IPS-15b (cell line): ENCODE data around the gene CHD3.
"Not testable (repeated sequence)": the region's sequence is repeated elsewhere in the genome, so short reads cannot be mapped to it uniquely, and the experiment has no call there.

ENCODE experiments used
- H3K27me3 ChIP-seq: one replicate; pipeline ENCODE4 v1.6.1; 2013; ENCODE audit warnings: low read length; ENCODE audit not compliant: control insufficient read depth, insufficient read depth
- H3K36me3 ChIP-seq: one replicate; pipeline ENCODE4 v1.6.1; 2013; ENCODE audit warnings: low read length; ENCODE audit not compliant: control insufficient read depth, insufficient read depth
- H3K4me1 ChIP-seq: one replicate; pipeline ENCODE4 v1.6.1; 2013; ENCODE audit warnings: mild to moderate bottlenecking, low read length; ENCODE audit not compliant: control insufficient read depth, insufficient read depth
- H3K4me3 ChIP-seq: one replicate; pipeline ENCODE4 v1.5.1; 2013; ENCODE audit warnings: low read depth, low read length
- H3K9ac ChIP-seq: one replicate; pipeline ENCODE4 v1.6.1; 2013; ENCODE audit warnings: low read depth, mild to moderate bottlenecking, low read length
- H3K9me3 ChIP-seq: one replicate; pipeline ENCODE4 v1.6.1; 2013; ENCODE audit warnings: mild to moderate bottlenecking, low read length; ENCODE audit not compliant: control insufficient read depth, insufficient read depth

Gene CHD3

DNA sequence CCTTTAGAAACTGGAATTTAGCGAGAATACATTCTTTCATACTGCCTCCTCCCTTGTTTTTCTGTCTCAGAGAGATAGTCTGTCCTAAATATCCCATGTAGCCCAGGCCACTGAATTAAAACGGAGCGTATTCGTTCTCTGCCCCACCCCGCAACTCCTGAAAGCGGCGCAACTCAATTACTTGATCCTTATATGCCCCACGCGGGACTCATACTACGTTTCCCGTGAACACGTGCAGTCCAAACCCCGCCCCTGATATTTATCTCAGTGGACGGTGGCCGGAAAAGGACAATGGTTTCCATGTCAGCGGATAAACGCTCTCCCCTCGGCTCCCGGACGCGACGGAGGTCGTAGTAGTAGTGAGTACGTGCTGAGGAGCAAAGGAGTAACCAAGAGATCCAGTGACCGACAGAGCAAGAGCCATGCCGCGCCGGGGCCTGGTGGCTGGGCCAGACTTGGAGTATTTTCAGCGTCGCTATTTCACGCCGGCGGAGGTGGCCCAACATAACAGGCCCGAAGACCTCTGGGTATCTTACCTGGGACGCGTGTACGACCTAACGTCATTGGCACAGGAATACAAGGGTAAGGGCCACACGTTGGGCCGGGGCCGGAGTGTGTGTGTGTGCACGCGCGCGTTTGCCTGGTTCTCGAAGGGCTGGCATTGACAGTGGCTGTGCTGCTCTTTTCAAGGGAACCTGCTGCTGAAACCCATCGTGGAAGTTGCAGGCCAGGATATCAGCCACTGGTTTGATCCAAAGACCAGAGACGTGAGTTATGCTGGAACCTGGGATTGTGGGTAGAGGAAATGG, 30.7 kb upstream of the CHD3 start, which contains the start of gene CYB5D1:
CYB5D1 (plus strand) TSS at position 291 of the 809 bp plus-strand sequence; CDS start at position 423, 132 bp downstream.
- H3K27me3 ChIP-seq = peaks cover 32% of the 10 kb centered on the region
- peak within 1 kb of the TSS; percentile 95 for H3K4me3 ChIP-seq
- H3K9ac ChIP-seq = peak within 1 kb of the TSS; percentile 98
- no peaks in the 10 kb centered on the region for H3K36me3 ChIP-seq
- H3K9me3 ChIP-seq = no peaks in the 10 kb centered on the region
- peaks cover 6% of the 10 kb centered on the region for H3K4me1 ChIP-seq

DNA sequence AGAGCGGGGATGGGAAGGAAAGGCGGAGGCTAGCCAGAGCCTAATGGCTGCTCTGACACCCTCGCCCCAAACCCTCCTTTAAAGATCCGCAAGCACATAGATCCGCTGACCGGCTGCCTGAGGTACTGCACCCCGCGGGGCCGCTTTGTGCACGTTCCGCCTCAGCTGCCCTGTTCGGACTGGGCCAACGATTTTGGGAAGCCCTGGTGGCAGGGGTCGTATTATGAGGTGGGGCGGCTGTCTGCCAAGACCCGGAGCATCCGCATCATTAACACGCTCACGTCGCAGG, 30.1 kb upstream of the CHD3 start:
- Histone ChIP-seq H3K36me3 (no peaks in the 10 kb centered on the region), H3K4me3 (peak overlapping the region; percentile 95), H3K9ac (peak overlapping the region; percentile 0), H3K27me3 (peaks cover 28% of the 10 kb centered on the region), H3K9me3 (no peaks in the 10 kb centered on the region), H3K4me1 (peaks cover 6% of the 10 kb centered on the region)

DNA sequence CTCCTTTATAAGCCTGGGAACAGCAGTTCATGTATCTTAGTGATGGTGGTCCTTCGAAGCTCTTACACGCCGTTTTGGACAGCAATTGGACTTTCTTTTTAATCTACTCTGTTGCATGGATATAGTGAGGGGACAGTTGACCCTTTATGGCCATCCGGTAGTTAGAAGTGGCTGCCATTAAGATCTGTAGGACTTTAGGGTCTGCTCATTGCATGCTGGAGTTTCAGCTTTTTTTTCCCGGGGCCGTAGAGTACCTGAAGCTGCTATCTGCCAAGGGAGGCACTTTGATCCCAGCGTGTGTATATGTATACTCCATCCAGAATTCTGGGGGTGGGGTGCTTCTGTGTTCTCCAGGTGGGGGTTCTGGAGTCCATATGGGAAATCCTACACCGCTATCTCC, 29.6 kb upstream of the CHD3 start:
- H3K9ac ChIP-seq = no peak overlapping the region
- H3K27me3 ChIP-seq = peaks cover 25% of the 10 kb centered on the region
- no peaks in the 10 kb centered on the region for H3K36me3 ChIP-seq
- H3K4me1 ChIP-seq = peaks cover 6% of the 10 kb centered on the region
- H3K4me3 ChIP-seq = peak overlapping the region; percentile 95
- H3K9me3 ChIP-seq = no peaks in the 10 kb centered on the region

DNA sequence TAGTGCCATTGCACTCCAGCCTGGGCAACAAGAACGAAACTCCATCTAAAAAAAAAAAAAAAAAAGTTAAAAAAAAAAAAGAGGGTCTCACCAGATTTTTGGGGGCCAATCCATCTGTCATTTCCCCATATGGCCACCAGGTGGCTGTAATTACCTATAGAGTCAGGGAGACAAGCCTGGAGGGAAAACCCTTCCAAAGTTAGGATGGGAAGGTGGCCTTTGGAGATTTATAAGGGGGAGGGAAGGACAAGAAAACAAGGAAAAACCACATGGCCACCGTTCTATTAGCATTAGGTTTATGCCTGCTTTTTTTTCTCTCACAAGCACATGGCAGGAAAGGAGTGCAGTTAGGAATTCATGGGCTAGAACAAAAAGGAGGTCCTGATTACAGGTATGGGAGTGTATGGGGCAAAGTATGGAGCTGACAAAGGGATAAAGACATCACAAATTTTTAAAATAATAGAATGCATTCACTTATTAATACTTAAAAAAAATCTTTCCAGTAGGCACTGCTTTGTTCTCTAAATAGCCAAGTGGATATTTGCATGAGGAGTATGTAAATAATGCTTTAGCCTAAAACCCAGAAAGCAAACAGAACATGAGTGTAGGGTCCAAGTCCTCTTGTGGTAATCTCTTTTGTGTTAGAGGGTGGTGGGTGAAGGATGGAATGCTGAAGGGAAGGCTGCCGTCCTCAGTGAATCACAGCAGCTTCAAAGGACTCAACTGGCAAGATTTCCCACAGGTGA, 25.7 kb upstream of the CHD3 start:
- H3K9ac ChIP-seq = no peak overlapping the region
- H3K4me1 ChIP-seq = peaks cover 4% of the 10 kb centered on the region
- H3K27me3 ChIP-seq = no peaks in the 10 kb centered on the region
- H3K9me3 ChIP-seq = no peaks in the 10 kb centered on the region
- no peak overlapping the region for H3K4me3 ChIP-seq
- no peaks in the 10 kb centered on the region for H3K36me3 ChIP-seq

DNA sequence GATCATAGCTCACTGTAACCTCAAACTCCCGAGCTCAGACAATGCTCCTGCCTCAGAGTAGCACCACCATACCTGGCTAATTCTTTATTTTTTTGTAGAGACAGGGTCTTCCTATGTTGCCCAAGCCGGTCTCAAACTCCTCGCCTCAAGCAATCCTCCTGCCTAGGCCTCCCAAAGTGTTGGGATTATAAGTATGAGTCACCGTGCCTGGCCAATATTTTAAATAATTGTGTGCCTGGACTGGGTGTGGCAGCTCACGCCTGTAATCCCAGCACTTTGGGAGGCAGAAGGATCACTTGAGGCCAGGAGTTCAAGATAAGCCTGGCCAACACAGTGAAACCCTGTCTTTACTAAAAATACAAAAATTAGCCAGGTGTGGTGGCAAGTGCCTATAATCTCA, 24.2 kb upstream of the CHD3 start:
- H3K9ac ChIP-seq = not testable (repeated sequence)

DNA sequence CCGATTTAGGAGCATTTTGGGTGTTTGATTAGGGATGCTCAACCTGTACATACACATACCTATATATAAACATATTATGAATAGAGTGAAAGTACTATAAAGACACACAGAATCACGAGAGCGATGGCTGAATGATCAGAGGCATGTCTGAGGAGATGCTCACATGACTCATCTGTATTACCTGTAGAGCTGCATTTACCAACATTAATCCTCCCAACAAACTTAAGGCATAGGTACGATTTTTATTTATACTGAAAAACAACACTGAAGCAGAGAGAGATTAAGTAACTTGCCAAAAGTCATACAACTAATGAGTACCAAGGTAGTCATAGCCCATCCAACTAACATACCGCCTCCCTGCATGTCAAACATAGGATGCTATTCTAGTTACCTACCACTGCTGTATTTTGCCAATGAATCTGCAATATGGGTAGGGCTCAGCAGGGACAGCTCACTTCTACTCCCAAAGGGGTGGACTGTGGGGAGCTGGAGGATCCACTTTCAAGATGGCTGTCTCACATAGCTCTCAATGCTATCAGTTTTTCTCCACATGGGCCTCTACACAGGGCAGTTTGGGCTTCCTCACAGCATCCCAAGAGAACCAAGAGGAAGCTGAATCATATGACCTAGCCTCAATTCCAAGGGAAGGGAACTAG, 23.5 kb upstream of the CHD3 start:
- Histone ChIP-seq H3K9me3 (no peaks in the 10 kb centered on the region), H3K27me3 (no peaks in the 10 kb centered on the region)

More for the DNA sequence above, 24.2 kb upstream of the CHD3 start:
- H3K4me1 ChIP-seq, H3K36me3 ChIP-seq, H3K4me3 ChIP-seq, H3K27me3 ChIP-seq, H3K9me3 ChIP-seq: not testable (repeated sequence)

DNA sequence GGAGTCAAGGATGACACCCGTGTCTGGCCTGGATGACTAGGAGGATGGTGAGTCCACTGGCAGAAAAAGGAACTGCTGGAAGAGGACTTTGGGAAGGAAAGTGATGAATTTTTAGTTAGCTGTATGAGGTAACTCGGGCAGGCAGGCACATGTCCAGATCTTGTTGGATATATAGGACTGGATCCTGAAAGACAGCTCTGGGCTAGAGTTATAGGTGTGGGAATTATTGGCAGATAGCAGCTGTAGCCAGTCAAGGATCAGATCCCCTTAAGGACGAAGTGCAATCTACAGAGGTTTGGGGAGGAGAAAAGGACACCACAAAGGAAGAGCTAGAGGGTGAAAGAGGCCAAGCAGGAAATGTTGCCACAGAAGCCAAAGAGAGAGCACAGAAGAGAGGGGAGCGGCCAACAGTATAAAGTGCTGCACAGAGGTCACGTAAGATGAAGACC, 20.7 kb upstream of the CHD3 start:
- H3K4me3 ChIP-seq = no peak overlapping the region
- no peaks in the 10 kb centered on the region for H3K27me3 ChIP-seq
- no peak overlapping the region for H3K9ac ChIP-seq
- no peaks in the 10 kb centered on the region for H3K36me3 ChIP-seq
- no peaks in the 10 kb centered on the region for H3K4me1 ChIP-seq
- no peaks in the 10 kb centered on the region for H3K9me3 ChIP-seq

More for the DNA sequence above, 23.5 kb upstream of the CHD3 start:
- Histone ChIP-seq H3K36me3 (no peaks in the 10 kb centered on the region), H3K4me3 (no peak overlapping the region), H3K9ac (no peak overlapping the region), H3K4me1 (no peaks in the 10 kb centered on the region)

DNA sequence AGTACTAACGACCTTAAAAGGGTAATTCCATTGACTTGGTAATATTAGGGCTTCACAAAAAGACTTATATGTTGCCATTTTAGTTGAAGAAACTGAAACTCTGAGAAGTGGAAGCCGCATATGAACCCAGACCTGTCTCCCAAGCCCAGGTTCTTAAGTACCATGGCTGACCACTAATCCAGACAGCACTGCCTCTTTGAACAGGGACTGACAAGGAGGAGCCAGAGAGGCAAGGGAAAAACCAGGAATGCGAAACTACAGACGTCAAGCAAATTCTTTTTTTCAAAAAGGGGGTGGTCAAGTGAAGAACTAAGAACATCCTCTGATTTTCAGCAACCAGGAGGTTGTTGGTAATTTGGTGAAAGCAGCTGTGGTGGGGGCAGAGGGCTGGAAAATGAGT, 15.5 kb upstream of the CHD3 start:
- no peaks in the 10 kb centered on the region for H3K4me1 ChIP-seq
- no peaks in the 10 kb centered on the region for H3K27me3 ChIP-seq
- H3K9me3 ChIP-seq = no peaks in the 10 kb centered on the region
- no peak overlapping the region for H3K9ac ChIP-seq
- H3K4me3 ChIP-seq = no peak overlapping the region
- H3K36me3 ChIP-seq = no peaks in the 10 kb centered on the region

DNA sequence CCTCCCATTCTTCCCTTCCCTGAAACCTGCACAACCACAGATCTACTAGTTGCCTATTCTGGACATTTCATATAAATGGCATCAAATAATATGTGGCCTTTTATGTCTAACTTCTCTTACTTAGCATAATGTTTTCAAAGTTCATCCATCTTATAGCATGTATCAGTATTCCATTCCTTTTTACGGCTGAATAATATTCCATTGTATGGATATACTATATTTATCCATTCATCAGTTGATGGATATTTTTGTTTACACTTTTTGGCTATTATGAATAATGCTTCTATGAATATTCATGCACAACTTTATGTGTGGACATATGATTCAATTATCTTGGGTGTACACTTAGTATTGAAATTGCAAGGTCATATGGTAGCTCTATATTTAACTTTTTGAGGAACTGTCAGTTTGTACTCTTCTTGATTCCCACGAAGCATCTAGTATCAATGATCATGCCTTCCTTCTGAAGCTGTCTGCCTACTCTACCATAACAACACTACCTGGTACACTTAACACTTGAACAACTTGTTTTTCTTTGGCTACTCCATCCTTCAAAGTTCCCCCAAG, 12.7 kb upstream of the CHD3 start:
- Histone ChIP-seq H3K9ac (no peak overlapping the region), H3K9me3 (no peaks in the 10 kb centered on the region), H3K4me1 (no peaks in the 10 kb centered on the region), H3K36me3 (no peaks in the 10 kb centered on the region), H3K27me3 (no peaks in the 10 kb centered on the region), H3K4me3 (no peak overlapping the region)

DNA sequence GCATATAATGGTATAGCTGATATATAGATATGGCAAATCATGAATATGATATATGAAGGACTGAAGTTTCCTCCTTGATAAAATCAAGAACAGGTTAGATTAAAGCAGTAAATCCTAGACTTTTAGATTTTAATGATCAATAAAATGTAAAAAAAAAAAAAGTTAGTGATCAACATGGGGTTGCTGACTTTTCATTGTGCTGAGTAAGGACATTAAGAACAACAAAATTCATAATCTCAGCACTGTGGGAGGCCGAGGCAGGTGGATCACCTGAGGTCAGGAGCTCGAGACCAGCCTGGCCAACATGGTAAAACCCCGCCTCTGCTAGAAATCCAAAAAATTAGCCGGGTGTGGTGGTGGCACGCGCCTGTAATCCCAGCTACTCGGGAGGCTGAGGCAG, 10.4 kb upstream of the CHD3 start:
- H3K27me3 ChIP-seq = no peaks in the 10 kb centered on the region
- H3K36me3 ChIP-seq = no peaks in the 10 kb centered on the region
- no peaks in the 10 kb centered on the region for H3K4me1 ChIP-seq

DNA sequence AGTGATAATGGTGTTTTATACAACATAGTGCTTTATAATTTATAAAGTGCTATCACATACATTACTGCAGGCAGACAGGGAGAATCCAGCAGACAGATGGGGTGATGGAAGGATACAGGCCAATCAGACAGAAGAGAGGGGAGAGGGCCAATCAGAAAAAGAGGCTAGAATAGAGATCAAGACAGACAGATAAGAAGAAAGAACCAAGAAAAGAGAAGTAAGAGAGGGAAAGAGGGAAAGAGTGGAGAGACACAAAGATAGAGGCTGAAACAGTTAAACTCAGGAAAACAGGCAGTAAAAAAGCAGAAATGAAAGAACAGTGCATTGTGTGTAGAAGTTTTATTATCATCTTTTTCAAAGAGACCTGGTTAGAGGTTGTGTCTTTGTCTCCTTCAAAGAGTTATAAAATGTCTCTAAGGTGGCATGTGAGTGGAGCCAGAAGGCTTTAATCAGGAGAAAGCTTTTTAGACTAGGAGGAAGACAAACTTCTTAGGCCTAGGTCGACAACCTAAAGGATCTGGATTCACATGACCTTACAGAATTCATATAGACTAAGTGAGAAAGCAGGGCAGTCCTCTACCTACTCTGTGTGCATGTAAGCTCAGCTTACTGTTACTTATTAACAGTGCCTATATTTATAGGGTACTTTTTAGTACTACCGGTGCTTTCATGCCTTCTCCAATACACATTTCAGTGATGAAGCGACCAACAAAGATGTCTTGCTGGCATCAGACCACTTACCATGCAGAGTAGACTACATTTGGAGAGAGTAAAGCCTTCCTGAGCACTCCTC, 8.3 kb upstream of the CHD3 start:
- H3K9ac ChIP-seq = no peak overlapping the region
- H3K36me3 ChIP-seq = no peaks in the 10 kb centered on the region
- H3K27me3 ChIP-seq = no peaks in the 10 kb centered on the region
- H3K9me3 ChIP-seq = no peaks in the 10 kb centered on the region
- no peaks in the 10 kb centered on the region for H3K4me1 ChIP-seq
- H3K4me3 ChIP-seq = no peak overlapping the region

More for the DNA sequence above, 10.4 kb upstream of the CHD3 start:
- H3K4me3 ChIP-seq = no peak overlapping the region
- no peaks in the 10 kb centered on the region for H3K9me3 ChIP-seq
- no peak overlapping the region for H3K9ac ChIP-seq
